Activated naive CD4-positive, alpha-beta T cell treated with anti-CD3 and anti-CD28 coated beads, Interleukin-2, amount 50 U/mL, for 72 hours (primary cell): Measurements from ENCODE around the gene DROSHA. TPM values are rescaled to one million over a fixed set of nuclear protein-coding genes. Genes with fewer than 3 reads are reported as not detected.
A peak's percentile ranks its signal among the peaks of the same experiment; 100 is the strongest.
"Not testable (repeated sequence)": the region's sequence is repeated elsewhere in the genome, so short reads cannot be mapped to it uniquely, and the experiment has no call there.

Experiments used
- ATAC-seq, 2 donors: fragments of 150-1000 bp; cut with Tn5 transposase; 2 replicates each; pipeline ENCODE4 v1.10.0; 2021; ENCODE audit warnings: mild to moderate bottlenecking in 2 of 2, moderate library complexity in 2 of 2
- DNase-seq, 2 donors: peaks; one replicate each; pipeline ENCODE4 v3.0.0; 2021 to 2022; ENCODE audit warnings: low spot score in 2 of 2
- H3K27ac Mint-ChIP-seq, 2 donors: one replicate each; pipeline ENCODE4 v1.8.0; 2022; ENCODE audit warnings: mild to moderate bottlenecking in 2 of 2, mixed read lengths in 2 of 2
- H3K36me3 Mint-ChIP-seq, 2 donors: one replicate each; pipeline ENCODE4 v1.8.0; 2022; ENCODE audit warnings: mixed read lengths in 2 of 2
- H3K9me3 Mint-ChIP-seq, 2 donors: one replicate each; pipeline ENCODE4 v1.8.0; 2022; ENCODE audit warnings: mixed read lengths in 2 of 2
- total RNA-seq, 2 donors: library from RNA; stranded (reverse); gene quantifications; one replicate each; pipeline ENCODE4 v1.2.3, GENCODE V29; 2022

DROSHA gene
- total RNA-seq, 2 donors from 2014 or later = 77.6 to 80.4 TPM

- ATAC-seq, H3K27ac Mint-ChIP-seq, DNase-seq, H3K9me3 Mint-ChIP-seq: not testable (repeated sequence)
- peaks cover 39 to 50% of the 10 kb centered on the region in 2 donors for H3K36me3 Mint-ChIP-seq
Observed at GRCh38 chr5:31549114-31549513, 17.2 kb upstream of the DROSHA start.

GRCh38 chr5:31537851-31538250, 6.0 kb upstream of the DROSHA start:
- DNase-seq (no peak), ATAC-seq (no peak)
- Mint-ChIP-seq H3K36me3 (peaks cover 0 to 9% of the 10 kb centered on the region in 2 donors), H3K9me3 (no peaks in the 10 kb centered on the region), H3K27ac (peak overlapping the region in 1 of 2 donors; percentile 44)

GRCh38 chr5:31537349-31537748, 5.5 kb upstream of the DROSHA start:
- Mint-ChIP-seq H3K9me3 (no peaks in the 10 kb centered on the region), H3K36me3 (peaks cover 4 to 14% of the 10 kb centered on the region in 2 donors), H3K27ac (peak overlapping the region in 1 of 2 donors; percentile 76)
- ATAC-seq (no peak), DNase-seq (no peak)

DNA sequence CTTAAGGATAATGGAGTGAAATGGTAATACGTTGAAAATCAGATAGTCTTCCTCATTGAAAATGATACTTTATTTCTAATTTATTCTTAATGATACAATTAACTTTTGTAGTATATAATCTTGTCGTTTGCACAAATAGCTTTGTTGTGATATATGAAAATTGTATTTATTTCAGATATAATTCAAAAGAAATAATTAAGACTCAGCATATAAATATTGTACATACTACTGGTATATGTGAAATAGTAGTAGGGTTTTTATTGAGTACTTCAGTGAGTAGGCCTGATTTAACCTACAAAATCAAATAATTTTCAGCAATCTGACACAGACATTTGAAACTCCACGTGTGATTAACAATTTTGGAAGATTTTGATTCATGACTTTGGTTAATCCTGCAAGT, 5.0 kb upstream of the DROSHA start:
- DNase-seq (no peak), ATAC-seq (no peak)
- H3K9me3 Mint-ChIP-seq = no peaks in the 10 kb centered on the region
- H3K27ac Mint-ChIP-seq = no peak overlapping the region
- H3K36me3 Mint-ChIP-seq = peaks cover 9 to 18% of the 10 kb centered on the region in 2 donors

DNA sequence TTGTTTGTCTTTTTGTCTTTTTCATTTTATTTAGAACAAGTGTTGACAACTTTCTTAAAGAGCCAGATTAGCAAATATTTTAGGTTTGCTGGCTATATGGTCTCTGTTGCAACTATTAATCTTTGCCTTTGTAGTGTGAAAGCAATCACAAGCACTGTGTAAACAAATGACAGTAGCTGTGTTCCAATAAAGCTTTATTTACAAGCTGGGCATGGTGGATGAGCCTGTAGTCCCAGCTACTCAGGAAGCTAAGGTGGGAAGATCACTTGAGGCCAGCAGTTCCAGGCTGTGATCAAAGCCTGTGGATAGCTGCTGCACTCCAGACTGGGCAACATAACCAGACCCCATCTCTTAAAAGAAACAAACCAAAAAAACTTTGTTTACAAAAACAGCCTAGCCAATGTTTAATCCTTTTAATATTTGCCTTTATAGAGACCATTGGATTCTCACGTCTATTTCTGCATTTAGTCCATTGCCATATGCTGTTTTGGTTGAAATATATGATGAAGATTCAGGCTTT, 2.7 kb upstream of the DROSHA start:
- DNase-seq = no peak
- H3K36me3 Mint-ChIP-seq = peaks cover 23 to 27% of the 10 kb centered on the region in 2 donors
- ATAC-seq = no peak
- no peaks in the 10 kb centered on the region for H3K9me3 Mint-ChIP-seq
- H3K27ac Mint-ChIP-seq = peak overlapping the region in 1 of 2 donors; percentile 27

DNA sequence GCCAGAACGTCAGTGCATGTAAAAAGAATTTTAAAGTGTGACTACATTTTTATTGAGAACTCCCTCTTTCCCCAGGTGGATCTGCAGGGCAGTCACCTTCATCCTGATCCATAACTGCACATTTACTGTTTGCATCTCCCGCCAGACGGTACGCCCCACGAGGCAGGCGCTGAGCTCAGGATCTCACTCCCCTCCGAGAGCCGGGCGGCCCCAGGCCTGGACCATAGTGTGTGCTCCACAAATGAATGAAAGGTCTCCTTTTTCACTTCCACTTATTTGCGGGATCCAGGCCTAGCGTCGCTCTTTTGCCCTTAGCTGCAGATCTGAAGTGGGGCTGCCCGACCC, 378 bp downstream of the DROSHA start:
- peaks cover 42 to 44% of the 10 kb centered on the region in 2 donors for H3K36me3 Mint-ChIP-seq

GRCh38 chr5:31530541-31531265, 1.2 kb downstream of the DROSHA start:
- H3K27ac Mint-ChIP-seq = peak overlapping the region; percentile 93 to 98
- ATAC-seq (no peak), DNase-seq (no peak)
- no peaks in the 10 kb centered on the region for H3K9me3 Mint-ChIP-seq
- H3K36me3 Mint-ChIP-seq = peaks cover 48% of the 10 kb centered on the region in 2 donors

More for the DNA sequence above, 378 bp downstream of the DROSHA start:
- H3K9me3 Mint-ChIP-seq = no peaks in the 10 kb centered on the region
- no peak for DNase-seq
- ATAC-seq = peak; percentile 27 to 39
- H3K27ac Mint-ChIP-seq = peak overlapping the region; percentile 93 to 98

GRCh38 chr5:31523041-31523440, 8.9 kb downstream of the DROSHA start:
- no peak for ATAC-seq
- H3K9me3 Mint-ChIP-seq = no peaks in the 10 kb centered on the region
- peaks cover 33 to 35% of the 10 kb centered on the region in 2 donors for H3K36me3 Mint-ChIP-seq

DNA sequence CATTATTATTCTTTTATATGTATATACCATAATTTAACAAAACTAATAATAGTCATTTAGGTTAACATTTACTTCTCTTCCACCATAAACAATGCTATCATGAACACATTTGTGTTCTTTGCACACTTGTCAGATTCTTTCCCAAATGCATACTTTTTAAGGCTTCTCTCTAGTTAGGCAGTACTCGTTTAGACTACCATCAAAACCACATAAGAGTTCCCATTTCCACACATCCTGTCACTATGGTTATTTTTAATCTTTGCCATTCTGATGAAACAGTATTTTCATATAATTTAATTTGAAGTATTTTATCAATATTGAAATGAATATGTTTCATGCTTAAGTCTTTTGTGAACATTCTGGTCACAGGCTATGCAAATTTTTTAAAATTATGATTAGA, 15.1 kb downstream of the DROSHA start:
- H3K36me3 Mint-ChIP-seq = peaks cover 21 to 22% of the 10 kb centered on the region in 2 donors
- H3K9me3 Mint-ChIP-seq = no peaks in the 10 kb centered on the region
- ATAC-seq (no peak), DNase-seq (no peak)
- H3K27ac Mint-ChIP-seq = no peak overlapping the region

More at GRCh38 chr5:31523041-31523440, 8.9 kb downstream of the DROSHA start:
- DNase-seq = no peak
- no peak overlapping the region for H3K27ac Mint-ChIP-seq

GRCh38 chr5:31511305-31511704, 20.6 kb downstream of the DROSHA start:
- Mint-ChIP-seq H3K9me3 (no peaks in the 10 kb centered on the region), H3K36me3 (peaks cover 23 to 35% of the 10 kb centered on the region in 2 donors), H3K27ac (no peak overlapping the region)
- ATAC-seq = no peak
- DNase-seq = no peak

DNA sequence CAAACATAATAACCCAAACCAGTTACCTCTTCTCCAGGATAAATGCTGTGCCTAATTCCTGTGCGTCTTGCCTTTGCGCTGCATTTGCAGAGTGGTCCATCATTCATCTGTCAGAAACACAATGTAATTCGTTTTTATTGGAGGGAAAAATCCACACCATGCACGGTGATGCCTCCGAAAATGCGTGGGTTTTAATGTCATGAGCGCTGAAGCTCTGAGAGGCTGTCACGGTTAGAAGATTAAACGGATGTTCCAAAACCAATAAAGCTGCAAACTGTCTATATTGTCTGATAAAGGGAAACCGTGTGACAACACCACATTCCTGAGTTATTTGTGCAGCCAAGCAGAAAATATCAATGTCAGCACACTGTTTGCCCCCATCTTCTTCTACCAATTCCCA, 27.4 kb downstream of the DROSHA start:
- Mint-ChIP-seq H3K9me3 (no peaks in the 10 kb centered on the region), H3K36me3 (peaks cover 29 to 37% of the 10 kb centered on the region in 2 donors), H3K27ac (no peak overlapping the region)
- no peak for ATAC-seq
- DNase-seq = no peak

DNA sequence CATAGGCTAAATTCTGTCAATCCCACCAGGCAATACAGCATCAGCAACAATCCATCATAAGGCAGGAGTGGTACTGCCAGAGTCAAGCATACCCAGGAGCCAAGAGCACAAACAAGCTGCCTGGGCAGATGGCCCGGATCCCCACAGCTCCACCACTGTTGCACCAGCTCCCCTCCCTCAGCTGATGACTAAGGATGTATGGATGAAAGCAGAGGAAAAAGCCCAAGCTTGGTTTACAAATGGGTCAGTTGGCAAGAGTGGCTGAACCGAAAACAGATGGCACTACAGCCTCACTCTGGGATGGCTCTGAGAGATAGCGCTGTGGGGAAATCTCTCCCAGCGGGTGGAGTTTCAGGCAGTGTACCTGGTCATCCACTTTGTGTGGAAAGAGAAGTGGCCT, 29.4 kb downstream of the DROSHA start:
- Mint-ChIP-seq H3K9me3 (no peaks in the 10 kb centered on the region), H3K27ac (no peak overlapping the region), H3K36me3 (peaks cover 23 to 40% of the 10 kb centered on the region in 2 donors)
- DNase-seq (no peak), ATAC-seq (no peak)

DNA sequence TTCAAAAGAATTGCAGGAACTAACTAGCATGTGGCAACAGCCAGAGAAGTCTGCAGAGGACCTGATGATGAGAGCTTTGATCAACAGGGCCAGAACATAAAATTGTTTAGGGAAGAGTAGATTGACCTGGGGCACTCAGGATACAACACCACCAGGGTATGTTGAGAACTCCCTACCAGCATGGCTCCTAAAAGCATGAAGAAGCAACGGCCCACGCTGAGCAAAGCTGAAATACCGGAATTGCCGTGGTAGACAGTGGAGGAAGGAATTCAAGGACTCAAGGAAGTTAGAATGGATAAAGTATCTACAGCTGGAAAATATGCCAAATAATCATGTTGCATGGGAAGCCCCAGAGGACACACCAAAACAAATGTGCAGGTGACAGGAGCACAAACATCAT, 31.6 kb downstream of the DROSHA start:
- H3K9me3 Mint-ChIP-seq = no peaks in the 10 kb centered on the region
- H3K36me3 Mint-ChIP-seq = peaks cover 27 to 40% of the 10 kb centered on the region in 2 donors
- ATAC-seq (no peak), DNase-seq (no peak)
- H3K27ac Mint-ChIP-seq = no peak overlapping the region

DNA sequence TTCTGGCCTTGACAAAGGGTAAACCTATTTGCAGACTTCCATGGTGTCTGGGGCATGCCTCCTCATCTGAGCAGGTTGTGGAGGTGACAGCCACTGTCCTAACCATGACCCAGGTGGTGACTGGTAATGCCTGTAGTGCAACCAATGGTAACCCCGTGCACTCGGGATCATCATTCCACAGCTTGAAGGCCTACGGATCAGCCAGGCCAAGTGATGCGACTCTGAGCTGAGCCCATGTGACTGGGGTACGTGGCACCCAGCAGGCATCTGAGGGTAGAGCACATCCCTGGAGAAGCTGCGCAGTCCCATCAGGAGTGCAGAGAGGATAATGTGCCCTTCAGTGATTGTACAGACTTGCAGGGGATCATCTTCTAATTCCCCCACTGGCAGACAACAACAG, 35.0 kb downstream of the DROSHA start:
- H3K27ac Mint-ChIP-seq = no peak overlapping the region
- ATAC-seq = no peak
- no peaks in the 10 kb centered on the region for H3K9me3 Mint-ChIP-seq
- peaks cover 5 to 19% of the 10 kb centered on the region in 2 donors for H3K36me3 Mint-ChIP-seq
- DNase-seq = no peak

- Mint-ChIP-seq H3K9me3 (no peaks in the 10 kb centered on the region), H3K36me3 (peaks cover 5 to 16% of the 10 kb centered on the region in 2 donors), H3K27ac (no peak overlapping the region)
- DNase-seq = no peak
- ATAC-seq = no peak
Observed at GRCh38 chr5:31496301-31496700, 35.6 kb downstream of the DROSHA start.

DNA sequence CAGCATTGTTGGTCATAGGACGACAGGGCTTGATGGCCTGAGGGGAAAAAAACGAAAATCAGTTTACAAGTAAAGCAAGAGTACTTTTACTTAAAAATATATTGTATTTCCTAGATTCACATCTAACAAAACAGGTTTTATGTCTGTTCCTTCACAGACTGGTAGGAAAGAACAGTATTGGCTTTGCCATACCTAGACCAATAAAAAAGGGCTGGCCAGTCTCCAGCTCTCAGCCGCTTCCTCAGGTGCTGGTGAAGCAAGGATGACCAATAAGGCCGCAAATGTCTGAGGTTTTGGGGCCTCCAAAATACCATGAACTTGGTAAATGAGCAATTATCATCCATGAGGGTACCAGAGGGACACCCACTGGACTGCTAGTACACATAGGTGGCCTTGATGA, 36.6 kb downstream of the DROSHA start:
- H3K27ac Mint-ChIP-seq = no peak overlapping the region
- H3K9me3 Mint-ChIP-seq = no peaks in the 10 kb centered on the region
- no peak for ATAC-seq
- H3K36me3 Mint-ChIP-seq = peaks cover 5 to 14% of the 10 kb centered on the region in 2 donors
- DNase-seq = no peak

GRCh38 chr5:31492869-31493268, 39.0 kb downstream of the DROSHA start:
- ATAC-seq (no peak), DNase-seq (no peak)
- H3K9me3 Mint-ChIP-seq = no peaks in the 10 kb centered on the region
- peaks cover 5 to 7% of the 10 kb centered on the region in 2 donors for H3K36me3 Mint-ChIP-seq
- H3K27ac Mint-ChIP-seq = no peak overlapping the region

- no peak overlapping the region for H3K27ac Mint-ChIP-seq
- peaks cover 0 to 13% of the 10 kb centered on the region in 2 donors for H3K36me3 Mint-ChIP-seq
- no peak for ATAC-seq
- H3K9me3 Mint-ChIP-seq = no peaks in the 10 kb centered on the region
- no peak for DNase-seq
Observed at GRCh38 chr5:31487506-31487905, 44.4 kb downstream of the DROSHA start.
